DMS53 (cell line): ENCODE data around the gene CLCA2.
A peak's percentile ranks its signal among the peaks of the same experiment; 100 is the strongest.

Experiments
- DNase-seq: peaks from one replicate; lab custom pipeline; 2025; lab: John Stamatoyannopoulos, UW

CLCA2 gene

GRCh38 chr1:86423873-86424272 is at the start of gene CLCA2:
Gene CLCA2, plus strand, starts transcription at chr1:86424171. Its CDS starts 77 bp downstream, at chr1:86424248.
- no peak for DNase-seq

- no peak for DNase-seq
These were observed 48.3 kb upstream of the CLCA2 start for GRCh38 chr1:86375688-86376087.

GRCh38 chr1:86377341-86377740 is 46.6 kb upstream of the CLCA2 start:
- DNase-seq: peak; percentile 19

- DNase-seq: no peak
These were observed 45.2 kb upstream of the CLCA2 start for GRCh38 chr1:86378813-86379212.

GRCh38 chr1:86380257-86380861 is 43.6 kb upstream of the CLCA2 start:
- peak; percentile 85 for DNase-seq

GRCh38 chr1:86381223-86381622 is 42.7 kb upstream of the CLCA2 start:
- DNase-seq: no peak

- DNase-seq: no peak
These were observed 41.1 kb upstream of the CLCA2 start for GRCh38 chr1:86382878-86383277.

GRCh38 chr1:86387916-86388627 is 35.9 kb upstream of the CLCA2 start:
- no peak for DNase-seq

GRCh38 chr1:86388777-86389176 is 35.2 kb upstream of the CLCA2 start:
- DNase-seq: no peak

GRCh38 chr1:86389307-86389706 is 34.7 kb upstream of the CLCA2 start:
- DNase-seq: no peak

- no peak for DNase-seq
These were observed 29.6 kb upstream of the CLCA2 start for GRCh38 chr1:86394416-86394815.

GRCh38 chr1:86395751-86396497 is 28.0 kb upstream of the CLCA2 start, which contains the start of gene ODF2L:
Gene ODF2L, minus strand, starts transcription at chr1:86396323. Its CDS starts 9,296 bp downstream, at chr1:86387027.
- peak; percentile 97 for DNase-seq

GRCh38 chr1:86396498-86396890 is 27.5 kb upstream of the CLCA2 start:
- DNase-seq: no peak

GRCh38 chr1:86409416-86410021 is 14.5 kb upstream of the CLCA2 start:
- DNase-seq: peak; percentile 94

GRCh38 chr1:86410879-86411278 is 13.1 kb upstream of the CLCA2 start:
- no peak for DNase-seq

GRCh38 chr1:86416343-86416742 is 7.6 kb upstream of the CLCA2 start:
- peak; percentile 62 for DNase-seq

- DNase-seq: peak; percentile 33
These were observed 4.6 kb upstream of the CLCA2 start for GRCh38 chr1:86419277-86419903.

- DNase-seq: no peak
These were observed 2.2 kb upstream of the CLCA2 start for GRCh38 chr1:86421601-86422280.

GRCh38 chr1:86423473-86423872 is 498 bp upstream of the CLCA2 start:
- no peak for DNase-seq

- no peak for DNase-seq
These were observed 5.3 kb downstream of the CLCA2 start for GRCh38 chr1:86429122-86429725.

GRCh38 chr1:86429835-86430234 is 5.9 kb downstream of the CLCA2 start:
- DNase-seq: no peak
